K562 (cell line): ENCODE measurements around the gene KIN. TPM values are rescaled to one million over a fixed set of nuclear protein-coding genes. Genes with fewer than 3 reads are reported as not detected.

Source experiments
- ARID3A ChIP-seq: IDR thresholded peaks from 2 replicates; pipeline ENCODE4 v1.6.1; 2012; ENCODE audit warnings: low read depth, low read length, improper control_type of control experiment, borderline replicate concordance
- BMI1 ChIP-seq: fragments of 150-350 bp; IDR thresholded peaks from 2 replicates; pipeline ENCODE4 v1.6.1; 2014; ENCODE audit warnings: low read length
- FUS ChIP-seq: fragments of 200-400 bp; formaldehyde crosslinking; optimal IDR thresholded peaks from 2 replicates; pipeline ENCODE3; 2017; ENCODE audit warnings: low read depth, low read length
- HDAC1 ChIP-seq, 2 experiments: fragments of 450-650 bp; IDR thresholded peaks; 2 replicates each; pipeline ENCODE4 v1.6.1; 2016 to 2017; ENCODE audit warnings: inconsistent platforms in 1 of 2, mild to moderate bottlenecking in 1 of 2, moderate library complexity in 1 of 2
- HLTF ChIP-seq: fragments of 450-650 bp; IDR thresholded peaks from 2 replicates; pipeline ENCODE4 v1.6.1; 2016
- KLF10 ChIP-seq: fragments of 250-450 bp; sonication (Bioruptor Pico); IDR thresholded peaks from 2 replicates; pipeline ENCODE4 v1.6.1; 2021; ENCODE audit warnings: matching md5 sums
- REST ChIP-seq, 2 experiments: fragments of 450-650 bp; formaldehyde crosslinking in 1 of 2; IDR thresholded peaks; 2 replicates each; pipeline versions ENCODE4 v1.4.0 to v1.6.1; 2014 to 2020; ENCODE audit warnings: mild to moderate bottlenecking in 2 of 2, borderline replicate concordance in 1 of 2, low read depth in 1 of 2
- SIX5 ChIP-seq, 2 experiments: IDR thresholded peaks; 2 replicates each; pipeline ENCODE4 v1.6.1; 2011; ENCODE audit warnings: low read length in 2 of 2, borderline replicate concordance in 1 of 2, low read depth in 1 of 2, mild to moderate bottlenecking in 1 of 2, moderate library complexity in 1 of 2; ENCODE audit not compliant: insufficient read depth in 1 of 2
- SMAD3 ChIP-seq: fragments of 450-650 bp; formaldehyde crosslinking; conservative IDR thresholded peaks from 2 replicates; pipeline ENCODE4 v1.4.0; 2020; ENCODE audit warnings: mild to moderate bottlenecking
- ZNF239 ChIP-seq: fragments of 250-450 bp; sonication (Bioruptor Pico); IDR thresholded peaks from 2 replicates; pipeline ENCODE4 v1.4.0; 2020; ENCODE audit warnings: mild to moderate bottlenecking
- polyA plus RNA-seq, 8 experiments: library from polyadenylated mRNA; depleted of rRNA in 4 of 8; stranded (reverse) in 5 of 8; unstranded in 3 of 8; fragments of >200 nt; fragmentation: Nextera tagmentation in 2 of 8; fragmentation: Illumina TruSeq in 1 of 8; extraction: Ambion mirVana in 2 of 8; extraction: Trizol in 1 of 8; gene quantifications; 2 replicates each; pipeline versions ENCODE4 v1.2.1 to v1.2.3, GENCODE V29; 2011 to 2014; ENCODE audit warnings: inconsistent platforms in 1 of 8, missing spikeins in 1 of 8
- total RNA-seq, 7 experiments: library from RNA; depleted of rRNA in 6 of 7; stranded (reverse); fragments of >200 nt in 6 of 7; fragmentation: Illumina TruSeq in 2 of 7; extraction: Trizol in 2 of 7; gene quantifications; 2 replicates each; pipeline versions ENCODE4 v1.2.1 to v1.2.3, GENCODE V29; 2011 to 2021; ENCODE audit warnings: low replicate concordance in 1 of 7
- TF ChIP-seq, protein P1 (sequence below): sonication (generic); formaldehyde crosslinking; IDR thresholded peaks from 2 replicates; pipeline ENCODE4 v1.8.0; 2022; ENCODE audit warnings: missing genetic modification reagents, mild to moderate bottlenecking, borderline replicate concordance
- TF ChIP-seq, protein P2 (sequence below), 2 experiments: fragments of 450-650 bp; IDR thresholded peaks; 2 replicates each; pipeline ENCODE4 v1.6.1; 2016
- TF ChIP-seq, protein P3 (sequence below): fragments of 250-450 bp; sonication (Bioruptor Pico); IDR thresholded peaks from 2 replicates; pipeline ENCODE4 v1.8.0; 2021; ENCODE audit warnings: borderline replicate concordance, mild to moderate bottlenecking, moderate library complexity; ENCODE audit not compliant: poor library complexity, severe bottlenecking

KIN gene
- total and polyA plus RNA-seq, 9 of the 15 experiments (the other 6 are each of a cell fraction or from before 2014, with no cell fraction given): 11.7 to 35.6 (median 16.0) TPM

DNA sequence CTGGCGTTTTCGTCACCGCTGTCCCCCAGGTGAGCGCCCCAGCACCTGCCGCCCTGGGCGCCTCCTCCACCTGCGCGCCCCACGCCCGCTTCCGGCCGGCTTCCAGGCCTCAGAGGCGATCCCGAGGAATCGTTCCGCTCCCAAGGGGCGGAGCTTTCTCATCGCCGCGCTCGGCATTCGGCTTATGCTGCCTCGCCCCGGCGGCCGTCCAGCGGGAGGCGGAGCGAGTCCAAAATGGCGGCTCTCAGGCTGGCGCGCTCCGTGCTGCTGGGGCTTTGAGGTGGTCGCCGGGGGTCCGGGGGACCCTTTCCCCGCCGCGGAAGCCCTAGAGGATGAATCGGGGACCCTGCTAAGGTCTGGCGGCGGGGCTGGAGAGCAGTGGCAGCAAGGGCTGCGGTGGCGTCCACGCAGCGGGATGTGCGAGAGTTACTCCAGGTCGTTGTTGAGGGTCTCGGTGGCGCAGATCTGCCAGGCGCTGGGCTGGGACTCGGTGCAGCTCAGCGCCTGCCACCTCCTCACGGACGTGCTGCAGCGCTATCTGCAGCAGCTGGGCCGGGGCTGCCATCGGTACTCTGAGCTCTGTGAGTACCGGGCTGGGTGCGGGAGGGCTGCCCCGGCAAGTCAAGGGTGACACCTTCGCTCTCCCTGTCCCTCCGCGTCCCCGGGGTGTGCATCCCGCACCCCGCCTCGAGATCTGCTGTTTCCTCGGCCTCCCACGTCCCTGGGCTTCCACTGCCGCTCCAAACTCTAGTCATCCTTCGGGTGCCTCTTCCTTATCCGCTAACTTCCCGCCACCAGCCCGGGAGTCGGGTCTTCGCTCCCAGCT lies 30.7 kb upstream of the KIN start, which contains the start of gene TAF3 (continued):
- peak; percentile 98 for TF ChIP-seq REST (IDR thresholded peaks at IDR 0.05; ENCODE audit: borderline replicate concordance)
- TF ChIP-seq REST (CRISPR knock-in tag; IDR thresholded peaks at IDR 0.05; ENCODE audit: low read depth): no peak; the same call in 1 of the 2 replicates
- no peak for TF ChIP-seq SMAD3 (CRISPR knock-in tag)
- TF ChIP-seq, protein P1, sequence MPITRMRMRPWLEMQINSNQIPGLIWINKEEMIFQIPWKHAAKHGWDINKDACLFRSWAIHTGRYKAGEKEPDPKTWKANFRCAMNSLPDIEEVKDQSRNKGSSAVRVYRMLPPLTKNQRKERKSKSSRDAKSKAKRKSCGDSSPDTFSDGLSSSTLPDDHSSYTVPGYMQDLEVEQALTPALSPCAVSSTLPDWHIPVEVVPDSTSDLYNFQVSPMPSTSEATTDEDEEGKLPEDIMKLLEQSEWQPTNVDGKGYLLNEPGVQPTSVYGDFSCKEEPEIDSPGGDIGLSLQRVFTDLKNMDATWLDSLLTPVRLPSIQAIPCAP (CRISPR knock-in tag): no peak
- no peak for TF ChIP-seq ARID3A
- TF ChIP-seq KLF10 (CRISPR knock-in tag): no peak
- TF ChIP-seq HLTF: no peak
- TF ChIP-seq SIX5 (IDR thresholded peaks at IDR 0.05; ENCODE audit: borderline replicate concordance in 1 of 2, insufficient read depth in 1 of 2, low read depth in 1 of 2, low read length in 2 of 2): no peak
- peak in 1 of 2 experiments; percentile 96; a peak in 2 of 4 replicates for TF ChIP-seq HDAC1 (IDR thresholded peaks at IDR 0.05)
- TF ChIP-seq, protein P2, sequence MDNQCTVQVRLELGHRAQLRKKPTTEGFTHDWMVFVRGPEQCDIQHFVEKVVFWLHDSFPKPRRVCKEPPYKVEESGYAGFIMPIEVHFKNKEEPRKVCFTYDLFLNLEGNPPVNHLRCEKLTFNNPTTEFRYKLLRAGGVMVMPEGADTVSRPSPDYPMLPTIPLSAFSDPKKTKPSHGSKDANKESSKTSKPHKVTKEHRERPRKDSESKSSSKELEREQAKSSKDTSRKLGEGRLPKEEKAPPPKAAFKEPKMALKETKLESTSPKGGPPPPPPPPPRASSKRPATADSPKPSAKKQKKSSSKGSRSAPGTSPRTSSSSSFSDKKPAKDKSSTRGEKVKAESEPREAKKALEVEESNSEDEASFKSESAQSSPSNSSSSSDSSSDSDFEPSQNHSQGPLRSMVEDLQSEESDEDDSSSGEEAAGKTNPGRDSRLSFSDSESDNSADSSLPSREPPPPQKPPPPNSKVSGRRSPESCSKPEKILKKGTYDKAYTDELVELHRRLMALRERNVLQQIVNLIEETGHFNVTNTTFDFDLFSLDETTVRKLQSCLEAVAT (IDR thresholded peaks at IDR 0.05): peak in 1 of 2 experiments; percentile 100; a peak in 2 of 4 replicates
- TF ChIP-seq ZNF239 (CRISPR knock-in tag): no peak
- no peak for TF ChIP-seq BMI1
- no peak for TF ChIP-seq FUS
- TF ChIP-seq, protein P3, sequence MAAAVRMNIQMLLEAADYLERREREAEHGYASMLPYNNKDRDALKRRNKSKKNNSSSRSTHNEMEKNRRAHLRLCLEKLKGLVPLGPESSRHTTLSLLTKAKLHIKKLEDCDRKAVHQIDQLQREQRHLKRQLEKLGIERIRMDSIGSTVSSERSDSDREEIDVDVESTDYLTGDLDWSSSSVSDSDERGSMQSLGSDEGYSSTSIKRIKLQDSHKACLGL (CRISPR knock-in tag): no peak
